Stimulated activated naive CD4-positive, alpha-beta T cell treated with Interleukin-2 at 50 U/mL for 16 hours (primary cell): Measurements from ENCODE around the gene WDFY4.
"Not testable (repeated sequence)": the region's sequence is repeated elsewhere in the genome, so short reads cannot be mapped to it uniquely, and the experiment has no call there.

Experiments used
- DNase-seq: peaks from one replicate; lab custom pipeline; 2025; lab: John Stamatoyannopoulos, UW

WDFY4 gene, protein sequence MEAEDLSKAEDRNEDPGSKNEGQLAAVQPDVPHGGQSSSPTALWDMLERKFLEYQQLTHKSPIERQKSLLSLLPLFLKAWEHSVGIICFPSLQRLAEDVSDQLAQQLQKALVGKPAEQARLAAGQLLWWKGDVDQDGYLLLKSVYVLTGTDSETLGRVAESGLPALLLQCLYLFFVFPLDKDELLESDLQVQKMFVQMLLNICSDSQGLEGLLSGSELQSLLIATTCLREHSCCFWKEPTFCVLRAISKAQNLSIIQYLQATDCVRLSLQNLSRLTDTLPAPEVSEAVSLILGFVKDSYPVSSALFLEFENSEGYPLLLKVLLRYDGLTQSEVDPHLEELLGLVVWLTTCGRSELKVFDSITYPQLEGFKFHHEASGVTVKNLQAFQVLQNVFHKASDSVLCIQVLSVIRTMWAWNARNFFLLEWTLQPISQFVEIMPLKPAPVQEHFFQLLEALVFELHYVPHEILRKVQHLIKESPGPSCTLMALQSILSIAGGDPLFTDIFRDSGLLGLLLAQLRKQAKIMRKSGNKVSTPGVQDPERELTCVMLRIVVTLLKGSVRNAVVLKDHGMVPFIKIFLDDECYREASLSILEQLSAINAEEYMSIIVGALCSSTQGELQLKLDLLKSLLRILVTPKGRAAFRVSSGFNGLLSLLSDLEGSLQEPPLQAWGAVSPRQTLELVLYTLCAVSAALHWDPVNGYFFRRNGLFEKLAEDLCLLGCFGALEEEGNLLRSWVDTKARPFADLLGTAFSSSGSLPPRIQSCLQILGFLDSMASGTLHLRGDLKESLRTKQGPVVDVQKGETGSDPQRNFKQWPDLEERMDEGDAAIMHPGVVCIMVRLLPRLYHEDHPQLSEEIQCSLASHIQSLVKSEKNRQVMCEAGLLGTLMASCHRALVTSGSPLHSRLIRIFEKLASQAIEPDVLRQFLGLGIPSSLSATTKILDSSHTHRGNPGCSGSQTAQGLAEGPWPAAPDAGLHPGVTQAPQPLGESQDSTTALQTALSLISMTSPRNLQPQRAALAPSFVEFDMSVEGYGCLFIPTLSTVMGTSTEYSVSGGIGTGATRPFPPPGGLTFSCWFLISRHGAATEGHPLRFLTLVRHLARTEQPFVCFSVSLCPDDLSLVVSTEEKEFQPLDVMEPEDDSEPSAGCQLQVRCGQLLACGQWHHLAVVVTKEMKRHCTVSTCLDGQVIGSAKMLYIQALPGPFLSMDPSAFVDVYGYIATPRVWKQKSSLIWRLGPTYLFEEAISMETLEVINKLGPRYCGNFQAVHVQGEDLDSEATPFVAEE (N-terminal part only)

DNA sequence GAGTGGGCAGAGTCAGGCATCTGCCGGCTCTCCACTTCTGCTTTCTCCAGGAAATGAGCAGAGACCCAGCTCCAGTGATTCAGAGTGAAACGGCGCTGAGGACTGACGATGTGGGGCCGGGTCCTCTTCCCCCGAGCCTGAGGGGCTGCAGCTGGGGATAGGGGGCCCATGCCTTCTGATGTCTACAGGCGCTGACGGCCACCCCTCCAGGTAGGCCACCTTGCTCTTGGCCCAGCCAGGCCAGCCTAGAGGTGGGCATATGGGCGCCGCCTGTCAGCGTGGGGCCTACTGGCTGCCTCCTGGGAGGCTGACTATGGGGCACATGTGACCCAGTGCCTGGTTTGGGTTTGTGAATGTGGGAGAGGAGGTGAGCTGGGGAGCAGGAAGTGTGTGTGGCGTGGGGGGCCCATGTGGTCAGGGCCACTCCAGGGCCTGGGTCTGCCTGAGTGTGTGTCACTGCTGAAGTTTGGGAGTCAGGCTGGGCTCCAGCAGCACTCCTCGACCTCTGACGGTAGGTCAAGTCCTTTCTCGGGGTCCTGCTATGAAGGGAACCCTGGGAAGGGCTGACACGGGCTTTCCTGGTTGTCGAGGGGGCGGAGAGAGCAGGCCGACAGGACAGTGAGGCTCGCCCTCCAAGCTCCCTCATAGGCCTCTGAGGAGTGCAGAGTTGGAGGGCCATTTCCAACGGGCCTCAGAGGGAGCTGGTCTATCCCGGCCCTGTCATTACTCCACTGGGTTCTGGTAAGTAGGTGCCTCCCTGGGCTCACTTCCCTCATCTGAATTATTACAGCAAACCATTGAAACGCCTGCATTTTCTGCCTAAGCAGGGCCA is at the start of gene WDFY4:
TSS of gene WDFY4 (plus strand) at position 82 of the 832 bp plus-strand sequence. CDS start 24,860 bp downstream, outside the sequence.
- DNase-seq: no peak

DNA sequence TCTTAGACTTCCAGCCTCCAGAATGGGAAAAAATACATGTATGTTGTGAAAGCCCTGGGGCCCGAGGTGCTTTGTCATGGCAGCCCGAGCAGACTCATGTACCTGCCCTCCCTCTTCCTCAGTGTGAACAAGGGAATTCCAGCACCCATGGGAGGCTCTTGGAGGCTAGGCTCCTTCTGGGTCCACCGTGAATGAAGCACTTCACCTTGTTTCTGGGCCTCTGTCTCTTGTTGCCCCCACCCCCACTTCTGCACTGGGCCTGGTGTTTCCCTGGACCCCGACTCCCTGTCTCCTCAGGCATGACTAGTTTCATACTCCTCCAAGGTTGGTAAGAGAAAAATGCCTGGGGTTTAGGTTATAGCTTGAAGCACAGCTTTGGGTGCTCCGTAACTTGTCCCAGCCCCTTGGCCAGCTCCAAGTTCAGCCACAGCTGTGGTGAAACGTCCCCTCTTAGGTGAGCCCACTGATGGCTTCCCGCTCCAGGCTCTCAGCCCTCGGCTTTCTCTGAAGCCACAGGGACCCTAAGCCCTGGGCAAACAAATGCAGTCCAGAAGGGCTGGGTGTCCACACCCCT is 49.6 kb upstream of the WDFY4 start:
- DNase-seq: no peak

DNA sequence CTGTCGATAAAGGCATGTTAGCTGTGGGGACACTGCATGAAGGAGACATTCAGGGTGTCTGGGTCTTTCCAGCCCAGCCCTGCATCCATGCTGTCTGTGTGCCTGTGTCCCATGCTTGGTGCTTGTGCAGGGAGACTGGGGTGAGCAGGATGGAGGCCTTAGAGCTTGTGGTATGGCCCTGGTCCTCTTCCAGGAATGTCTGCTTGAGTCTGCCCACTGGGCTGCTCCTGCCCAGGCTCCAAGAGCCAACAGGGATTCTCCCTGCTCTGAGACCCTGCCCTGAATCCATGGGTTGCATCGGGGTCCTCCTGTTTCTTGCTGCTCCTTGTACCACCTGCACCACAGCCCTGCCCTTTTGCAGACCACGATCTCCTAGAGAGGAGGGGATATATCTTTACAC is 48.4 kb upstream of the WDFY4 start:
- no peak for DNase-seq

DNA sequence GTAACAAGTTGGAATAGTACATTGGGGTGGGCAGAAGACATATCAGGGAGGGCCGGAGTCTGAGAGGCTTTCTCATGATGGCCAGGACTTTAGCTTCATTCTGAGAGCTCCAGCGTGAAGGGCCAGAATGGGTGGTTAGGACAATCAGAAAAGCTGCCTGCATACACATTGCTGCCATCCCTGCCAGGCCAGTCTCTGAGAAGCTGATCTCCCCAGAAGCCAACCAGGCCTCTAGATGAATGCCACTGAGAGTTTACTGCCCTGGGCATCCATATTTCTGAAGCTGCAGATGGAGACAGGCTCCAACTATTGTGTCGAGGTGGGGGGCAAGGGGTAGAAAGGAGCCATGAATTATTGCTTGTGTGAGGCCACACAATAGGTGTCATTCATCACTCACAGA is 47.8 kb upstream of the WDFY4 start:
- no peak for DNase-seq

DNA sequence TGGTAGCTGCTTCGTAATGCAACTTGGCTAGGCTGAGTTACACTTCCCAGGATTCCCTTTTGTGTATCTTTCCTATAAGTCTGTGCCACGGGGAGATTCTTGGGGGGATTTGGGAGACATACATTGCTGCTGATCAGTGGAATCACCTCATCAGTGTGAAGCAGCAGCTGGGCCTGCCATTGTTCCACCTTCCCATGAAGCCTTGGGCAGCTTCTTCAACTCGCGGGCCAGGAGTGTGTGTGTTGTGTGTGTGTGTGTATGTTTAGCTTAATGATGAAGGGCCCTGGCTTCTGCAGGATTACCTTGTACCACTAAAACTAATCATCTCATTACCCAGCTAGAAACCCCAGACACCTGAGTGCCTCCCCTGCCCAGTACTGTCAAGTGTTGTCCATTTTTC is 46.5 kb upstream of the WDFY4 start:
- DNase-seq: no peak

DNA sequence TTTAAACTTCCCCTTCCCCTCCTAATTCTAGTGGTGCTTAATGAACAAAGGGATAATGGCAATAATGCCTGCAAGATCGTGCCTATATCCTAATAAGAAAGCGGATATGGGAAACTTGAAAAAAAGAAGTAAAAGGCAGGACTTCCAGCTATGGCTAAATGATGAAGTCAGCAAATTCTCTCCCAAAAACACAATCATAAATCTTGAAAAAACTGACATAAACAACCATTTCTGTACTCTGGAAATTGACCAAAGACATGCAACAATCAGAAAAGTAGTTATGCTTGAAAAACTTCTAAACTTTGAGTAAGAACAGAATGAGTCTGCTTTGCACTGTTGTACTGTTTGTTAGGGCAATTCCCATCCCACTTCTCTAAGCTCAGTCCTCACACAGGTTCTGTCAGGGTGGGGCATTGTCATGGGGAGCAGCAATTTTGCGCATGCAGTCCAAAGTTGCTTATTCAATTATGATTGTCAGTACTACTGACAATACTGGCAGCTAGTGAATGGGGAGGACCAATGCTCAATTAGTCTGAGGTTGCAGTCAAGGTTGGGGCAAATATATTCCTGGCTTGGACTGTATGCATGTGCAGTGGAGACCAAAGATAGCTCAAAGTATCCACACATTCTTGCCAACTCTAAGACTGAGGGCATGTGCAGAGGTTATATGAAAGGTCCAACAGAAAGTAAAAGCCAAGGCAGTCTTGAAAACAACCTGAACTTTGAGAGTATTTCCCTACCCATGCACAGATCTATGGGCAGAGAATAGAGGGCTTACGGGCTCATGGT is 45.7 kb upstream of the WDFY4 start:
- no peak for DNase-seq

DNA sequence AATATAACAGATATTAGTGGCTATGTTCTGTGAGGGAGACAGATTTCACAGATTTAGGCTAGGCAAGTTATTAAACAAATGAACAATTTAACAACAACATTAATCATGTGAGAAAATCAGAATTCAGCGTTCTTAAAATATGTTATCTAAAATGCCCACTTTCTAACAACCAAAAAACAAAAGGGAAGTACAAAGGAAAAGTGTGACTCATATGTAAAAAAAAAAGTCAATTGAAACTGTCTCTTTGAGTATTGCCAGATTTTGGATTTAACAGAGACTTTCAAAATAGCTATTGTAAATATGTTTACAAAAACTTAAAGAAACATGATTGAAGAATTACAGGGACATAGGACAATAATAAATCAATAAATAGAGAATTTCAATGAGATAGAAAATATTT is 45.0 kb upstream of the WDFY4 start:
- DNase-seq: no peak

DNA sequence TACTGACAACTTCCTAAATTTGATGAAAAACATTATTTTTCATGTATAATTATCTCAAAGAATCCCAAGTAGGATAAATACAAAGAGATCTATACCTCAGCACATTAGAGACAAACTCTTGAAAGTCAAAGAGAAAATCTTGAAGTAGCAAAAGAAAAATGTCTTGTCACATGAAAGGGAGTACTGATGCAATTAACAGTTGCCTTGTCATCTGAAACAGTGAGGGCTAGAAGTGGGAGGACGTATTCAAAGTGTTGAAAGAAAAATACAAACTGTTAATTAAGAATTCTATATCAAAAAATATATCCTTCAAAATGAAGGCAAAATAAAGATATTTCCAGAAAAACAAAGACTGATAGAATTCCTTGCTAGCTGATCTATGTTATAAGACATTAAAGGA is 44.3 kb upstream of the WDFY4 start:
- DNase-seq: no peak

DNA sequence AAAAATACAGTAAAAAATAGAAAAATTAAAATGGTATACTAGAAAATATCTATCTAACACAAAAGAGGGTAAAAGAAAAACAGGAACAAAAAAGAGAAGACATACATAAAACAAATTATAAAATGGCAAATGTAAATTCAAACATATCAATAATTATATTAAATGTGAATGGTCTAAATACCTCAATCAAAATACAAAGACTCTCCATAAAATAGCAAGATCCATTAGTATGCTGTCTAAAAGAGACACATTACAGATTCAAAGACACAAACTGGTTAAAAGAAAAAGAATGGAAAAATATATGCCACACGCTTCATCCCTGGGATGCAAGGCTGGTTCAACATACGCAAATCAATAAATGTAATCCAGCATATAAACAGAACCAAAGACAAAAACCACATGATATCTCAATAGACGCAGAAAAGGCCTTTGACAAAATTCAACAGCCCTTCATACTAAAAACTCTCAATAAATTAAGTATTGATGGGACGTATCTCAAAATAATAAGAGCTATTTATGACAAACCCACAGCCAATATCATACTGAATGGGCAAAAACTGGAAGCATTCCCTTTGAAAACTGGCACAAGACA is 43.5 kb upstream of the WDFY4 start:
- DNase-seq: not testable (repeated sequence)

DNA sequence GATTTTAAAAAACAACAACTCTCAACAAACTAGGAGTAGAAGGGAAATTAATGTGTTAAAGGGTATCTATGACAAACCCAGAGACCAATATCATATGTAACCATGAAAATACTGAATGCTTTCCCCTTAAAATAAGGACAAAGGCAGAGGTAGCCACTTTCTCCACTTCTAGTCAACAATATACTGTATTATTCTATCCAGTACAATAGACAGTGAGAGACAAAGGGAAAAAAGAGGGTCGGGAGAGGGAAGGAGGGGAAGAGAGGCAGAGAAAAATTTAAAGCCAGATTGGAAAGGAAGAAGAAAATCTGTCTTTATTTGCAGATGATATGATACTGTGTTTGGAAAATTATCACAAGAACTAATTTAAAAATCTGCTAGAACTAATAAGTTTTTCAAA is 39.1 kb upstream of the WDFY4 start:
- DNase-seq: no peak

DNA sequence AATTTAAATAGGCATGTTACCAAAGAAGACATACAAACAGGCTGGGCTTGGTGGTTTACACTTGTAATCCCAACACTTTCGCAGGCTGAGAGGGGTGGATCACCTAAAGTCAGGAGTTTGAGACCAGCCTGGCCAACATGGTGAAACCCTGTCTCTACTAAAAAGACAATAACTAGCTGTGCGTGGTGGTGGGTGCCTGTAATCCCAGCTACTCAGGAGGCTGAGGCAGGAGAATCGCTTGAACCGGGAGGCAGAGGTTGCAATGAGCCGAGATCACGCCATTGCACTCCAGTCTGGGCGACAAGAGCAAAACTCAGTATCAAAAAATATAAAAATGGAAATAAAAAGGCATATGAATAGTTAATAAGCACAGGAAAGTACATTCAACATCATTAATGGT is 37.6 kb upstream of the WDFY4 start:
- not testable (repeated sequence) for DNase-seq

DNA sequence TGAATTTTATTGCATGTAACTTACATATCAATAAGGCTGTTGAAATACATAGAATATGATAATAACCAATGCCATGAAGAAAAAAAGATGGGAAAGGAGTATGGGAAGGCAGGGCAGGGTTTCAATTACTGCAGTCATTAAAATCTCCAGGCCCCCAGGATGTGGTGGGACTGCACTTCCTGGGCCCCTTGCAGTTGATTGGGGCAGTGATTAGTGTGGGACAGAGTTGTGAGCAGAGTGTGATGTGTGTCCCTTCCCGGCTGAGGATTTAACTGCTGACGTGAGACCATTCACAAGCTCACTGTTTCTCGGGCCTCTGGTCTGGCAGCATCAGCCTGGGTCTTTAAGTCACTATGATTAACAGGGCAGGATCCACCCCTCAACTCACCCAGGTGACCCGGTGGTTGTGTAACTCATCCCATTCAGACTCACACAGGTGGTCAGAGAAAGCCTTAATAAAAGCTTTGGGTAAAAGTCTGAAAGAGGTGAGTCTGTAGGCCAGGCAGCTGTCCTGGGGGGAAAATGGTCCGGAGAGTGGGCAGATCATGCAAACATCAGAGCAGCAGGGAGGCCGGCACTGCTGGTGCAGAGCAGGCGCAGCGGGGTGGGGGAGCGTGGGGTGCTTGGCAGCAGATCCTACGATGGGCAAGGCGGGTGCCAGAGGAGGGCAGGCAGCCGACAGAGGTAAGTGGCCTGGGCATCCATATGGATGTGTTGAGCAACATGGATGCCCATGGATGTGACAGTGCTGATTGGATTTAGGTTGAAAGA is 36.3 kb upstream of the WDFY4 start:
- no peak for DNase-seq

DNA sequence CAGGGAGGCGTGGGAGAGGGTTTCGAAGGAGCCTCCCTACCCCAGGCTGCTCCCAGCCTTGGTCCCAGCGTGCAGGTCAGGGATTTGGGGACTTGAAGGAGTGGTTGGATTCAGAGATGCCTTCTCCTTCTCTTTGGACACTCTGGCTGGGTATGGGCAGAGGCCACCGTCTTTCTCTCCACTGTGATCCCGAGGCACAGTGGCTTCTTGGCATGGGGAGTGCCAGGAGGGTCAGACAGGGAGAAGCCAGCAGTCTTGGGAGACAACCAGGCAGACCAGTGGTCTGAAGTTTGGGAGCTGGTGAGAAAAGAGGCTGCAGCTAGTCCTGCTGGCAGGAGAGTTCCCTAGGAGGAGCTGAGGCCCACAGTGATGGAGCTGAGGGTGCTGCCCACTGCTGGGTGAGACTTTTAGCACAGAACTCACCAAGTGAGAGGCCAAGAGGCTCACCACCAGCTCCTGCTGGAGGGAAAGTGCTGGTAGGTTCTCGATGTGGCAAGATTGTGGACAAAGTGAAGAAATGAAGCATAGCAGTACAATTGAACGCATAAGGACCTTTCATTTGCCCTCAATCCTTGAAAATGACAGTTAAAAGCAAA is 35.2 kb upstream of the WDFY4 start:
- DNase-seq: no peak

DNA sequence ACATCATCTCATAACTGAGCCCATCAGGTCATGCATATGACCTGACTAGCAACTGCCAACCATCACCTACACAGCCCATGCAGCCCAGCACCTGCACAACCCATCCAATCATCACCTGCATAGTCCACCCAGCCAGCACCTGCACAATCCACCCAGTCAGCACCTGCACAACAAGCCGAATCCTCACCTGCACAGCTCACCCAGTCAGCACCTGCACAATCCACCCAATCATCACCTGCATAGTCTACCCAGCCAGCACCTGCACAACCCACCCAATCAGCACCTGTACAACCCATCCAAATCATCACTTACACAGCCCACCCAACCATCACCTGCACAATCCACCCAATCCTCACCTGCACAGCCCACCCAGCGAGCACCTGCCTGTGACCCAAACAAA is 33.4 kb upstream of the WDFY4 start:
- no peak for DNase-seq

DNA sequence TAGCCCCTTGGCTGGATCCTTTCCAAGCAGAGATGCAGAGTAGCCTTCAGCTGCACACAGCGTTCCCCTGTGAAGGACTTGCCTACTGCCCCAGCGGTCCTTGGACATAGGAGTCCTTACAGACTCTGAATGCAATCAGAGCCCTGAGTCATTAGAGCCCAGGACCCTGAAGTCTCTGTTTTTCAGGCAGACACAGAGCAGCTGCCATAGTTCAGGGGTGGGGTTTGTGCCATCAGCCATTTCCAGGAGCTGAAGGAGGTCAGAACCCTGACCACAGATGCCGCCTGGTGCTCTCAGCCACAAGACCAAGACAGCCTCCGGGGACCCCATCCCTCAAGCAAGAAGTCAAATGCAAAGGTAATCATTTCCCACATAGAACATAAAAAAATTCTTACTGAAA is 32.8 kb upstream of the WDFY4 start:
- DNase-seq: no peak

DNA sequence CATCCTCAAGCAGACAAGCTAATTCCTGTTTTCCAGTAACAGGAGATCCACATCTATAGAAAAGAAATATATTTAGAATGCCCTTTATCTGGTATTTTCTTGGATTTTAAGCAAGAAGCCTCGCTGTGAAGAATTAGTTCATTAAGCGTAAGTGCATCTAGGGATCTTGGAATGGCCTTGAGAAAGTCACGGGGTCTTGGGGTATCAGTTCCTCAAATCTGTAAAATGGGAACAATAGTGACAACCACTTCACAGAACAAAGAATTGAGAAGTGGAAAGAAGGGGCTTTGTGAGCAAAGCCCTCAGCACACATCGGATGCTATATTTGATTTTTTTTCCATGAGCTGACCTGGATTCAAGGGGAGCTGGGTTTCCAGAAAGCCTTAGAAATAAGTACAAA is 32.3 kb upstream of the WDFY4 start:
- no peak for DNase-seq

DNA sequence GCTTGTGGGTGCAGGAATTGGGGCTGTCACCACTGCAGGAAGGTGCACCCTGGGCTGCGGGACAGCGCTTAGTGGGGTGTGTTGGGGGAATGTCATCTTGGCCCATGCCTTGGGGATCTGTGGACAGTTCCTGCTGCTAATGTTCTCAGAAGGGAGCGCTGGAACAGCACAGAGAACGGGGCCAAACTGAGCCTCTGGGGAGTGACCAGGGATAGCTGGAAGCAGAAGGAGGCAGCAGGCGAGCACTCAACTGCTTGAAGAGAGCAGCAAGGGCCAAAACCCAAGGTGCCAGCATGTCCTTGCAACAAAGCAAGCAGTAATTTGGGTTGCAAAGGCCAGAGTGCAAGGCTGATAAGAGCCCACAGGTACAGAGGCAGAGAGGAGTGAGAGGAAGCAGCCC is 31.3 kb upstream of the WDFY4 start:
- no peak for DNase-seq

DNA sequence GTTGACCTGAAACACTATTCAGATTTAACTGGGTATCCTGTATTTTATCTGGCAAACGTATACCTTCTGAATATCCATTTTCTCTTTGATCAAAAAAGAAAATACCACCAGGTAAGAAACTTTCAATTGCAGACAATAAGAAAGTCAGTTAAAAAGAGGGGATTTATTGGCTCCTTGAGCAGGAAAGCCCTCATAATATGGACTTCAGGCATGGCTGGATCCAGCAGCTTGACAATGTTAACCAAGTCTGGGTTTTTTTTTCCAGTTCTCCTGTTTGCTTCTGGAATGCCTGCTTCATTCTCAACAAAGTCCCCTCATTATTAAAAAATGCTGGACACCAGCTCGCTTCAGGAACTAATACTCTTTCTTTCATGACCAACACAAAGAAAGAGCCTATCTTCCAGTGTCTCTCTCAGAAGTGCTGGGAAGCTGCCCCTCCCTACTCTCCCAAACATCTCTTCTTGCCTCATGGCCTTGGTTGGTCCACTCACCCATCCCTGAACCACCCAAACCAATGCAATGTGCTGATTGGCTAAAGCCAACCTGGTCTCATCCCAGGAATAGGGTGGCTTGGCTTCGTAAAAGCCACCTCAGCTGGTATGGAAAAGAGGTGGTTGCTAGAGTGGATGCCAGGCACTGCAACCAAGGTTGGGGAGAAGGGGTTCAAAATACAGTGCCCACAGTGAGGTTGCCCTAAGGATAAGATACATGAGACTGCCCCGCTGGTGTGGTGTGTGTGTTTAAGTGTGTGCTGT is 30.6 kb upstream of the WDFY4 start:
- DNase-seq: no peak
